NCI-H69 (cell line): ENCODE results near the gene ABLIM1.
A peak's percentile ranks its signal among the peaks of the same experiment; 100 is the strongest.
"Not testable (repeated sequence)": the region's sequence is repeated elsewhere in the genome, so short reads cannot be mapped to it uniquely, and the experiment has no call there.

Source experiments
- DNase-seq: peaks from one replicate; lab custom pipeline; 2025; lab: John Stamatoyannopoulos, UW

Gene ABLIM1

GRCh38 chr10:114658175-114658574 lies at the start of gene ABLIM1:
Gene ABLIM1 (minus strand): TSS chr10:114658275. CDS start chr10:114658200, 75 bp downstream.
- no peak for DNase-seq

- DNase-seq, result no peak
Measured at GRCh38 chr10:114706458-114707055, 48.5 kb upstream of the ABLIM1 start.

GRCh38 chr10:114704679-114705078 lies 46.6 kb upstream of the ABLIM1 start:
- no peak for DNase-seq

GRCh38 chr10:114703377-114704107 lies 45.5 kb upstream of the ABLIM1 start:
- peak; percentile 56 for DNase-seq

- DNase-seq, result no peak
Measured at GRCh38 chr10:114698271-114699061, 40.4 kb upstream of the ABLIM1 start.

- peak; percentile 35 for DNase-seq
Measured at GRCh38 chr10:114697061-114697598, 39.1 kb upstream of the ABLIM1 start.

- not testable (repeated sequence) for DNase-seq
Measured at GRCh38 chr10:114696301-114696700, 38.2 kb upstream of the ABLIM1 start.

- peak; percentile 50 for DNase-seq
Measured at GRCh38 chr10:114694752-114695151, 36.7 kb upstream of the ABLIM1 start.

- no peak for DNase-seq
Measured at GRCh38 chr10:114694062-114694461, 36.0 kb upstream of the ABLIM1 start.

- no peak for DNase-seq
Measured at GRCh38 chr10:114691442-114691941, 33.4 kb upstream of the ABLIM1 start.

GRCh38 chr10:114688786-114689185 lies 30.7 kb upstream of the ABLIM1 start:
- DNase-seq, result no peak

- DNase-seq, result peak; percentile 87
Measured at GRCh38 chr10:114687459-114687858, 29.4 kb upstream of the ABLIM1 start.

GRCh38 chr10:114686013-114686412 lies 27.9 kb upstream of the ABLIM1 start:
- DNase-seq, result no peak

GRCh38 chr10:114685456-114685855 lies 27.4 kb upstream of the ABLIM1 start:
- no peak for DNase-seq

- peak; percentile 54 for DNase-seq
Measured at GRCh38 chr10:114684822-114685209, 26.7 kb upstream of the ABLIM1 start.

- DNase-seq, result peak; percentile 49
Measured at GRCh38 chr10:114684084-114684821, 26.2 kb upstream of the ABLIM1 start.

GRCh38 chr10:114683593-114683992 lies 25.5 kb upstream of the ABLIM1 start:
- no peak for DNase-seq

GRCh38 chr10:114683162-114683561 lies 25.1 kb upstream of the ABLIM1 start:
- DNase-seq, result no peak

- DNase-seq, result peak; percentile 58
Measured at GRCh38 chr10:114682532-114682931, 24.5 kb upstream of the ABLIM1 start.

GRCh38 chr10:114682121-114682520 lies 24.0 kb upstream of the ABLIM1 start:
- peak; percentile 62 for DNase-seq

GRCh38 chr10:114681542-114681941 lies 23.5 kb upstream of the ABLIM1 start:
- peak; percentile 86 for DNase-seq
